Measurements from ENCODE around the gene PODN. TPM values are rescaled to one million over a fixed set of nuclear protein-coding genes. Genes with fewer than 3 reads are reported as not detected.

The PODN gene
- polyA plus RNA-seq, 4 donors = 0.45 to 26.4 (median 1.6) TPM

Other genes starting within 250 kb of the PODN start
- under 1 TPM in 2 of 4 donors, not detected in 2; 0.09 to 0.22 TPM for gene ZYG11A, start 219.5 kb upstream of the PODN start, polyA plus RNA-seq
- 100 to 1,000 TPM in 3 of 4 donors, 10 to 100 TPM in 1; 67.4 to 302 (median 237) TPM for gene ECHDC2, start 140.5 kb upstream of the PODN start, polyA plus RNA-seq
- 100 to 1,000 TPM; 239 to 852 (median 427) TPM for gene SCP2, start 134.9 kb upstream of the PODN start, polyA plus RNA-seq
- 1 to 10 TPM in 2 of 4 donors, under 1 TPM in 2; 0.32 to 9.2 (median 4.7) TPM for gene SLC1A7, start 80.4 kb downstream of the PODN start, polyA plus RNA-seq
- gene CPT2, start 134.6 kb downstream of the PODN start, polyA plus RNA-seq = 10 to 100 TPM; 28.1 to 37.4 (median 35.3) TPM
- 10 to 100 TPM; 40.0 to 59.2 (median 49.6) TPM for gene CZIB, start 158.4 kb downstream of the PODN start, polyA plus RNA-seq
- gene MAGOH, start 176.3 kb downstream of the PODN start, polyA plus RNA-seq = 100 to 1,000 TPM in 1 of 4 donors, 10 to 100 TPM in 3; 70.3 to 116 (median 85.2) TPM